IMR-90 (cell line): ENCODE results near the gene RANBP9.

ENCODE experiments used
- BHLHE40 ChIP-seq: fragments of 150-350 bp; IDR thresholded peaks from 2 replicates; pipeline ENCODE4 v1.6.1; 2016; ENCODE audit warnings: mild to moderate bottlenecking, low read depth, low read length
- CTCF ChIP-seq: conservative IDR thresholded peaks from 2 replicates; pipeline ENCODE4 v1.5.1; 2012; ENCODE audit warnings: mild to moderate bottlenecking, low read depth, low read length, improper control_type of control experiment
- FOS ChIP-seq: fragments of 150-350 bp; IDR thresholded peaks from 2 replicates; pipeline ENCODE4 v1.6.1; 2016; ENCODE audit warnings: low read depth, low read length
- MAZ ChIP-seq: IDR thresholded peaks from 2 replicates; pipeline ENCODE4 v1.6.1; 2012; ENCODE audit warnings: low read depth, mild to moderate bottlenecking, low read length, improper control_type of control experiment, moderate library complexity, borderline replicate concordance
- POLR2A ChIP-seq: IDR thresholded peaks from 2 replicates; pipeline ENCODE4 v1.6.1; 2012; ENCODE audit warnings: mild to moderate bottlenecking, low read depth, low read length
- RAD21 ChIP-seq: IDR thresholded peaks from 2 replicates; pipeline ENCODE4 v1.6.1; 2012; ENCODE audit warnings: low read length, improper control_type of control experiment
- RCOR1 ChIP-seq: IDR thresholded peaks from 2 replicates; pipeline ENCODE4 v1.6.1; 2012; ENCODE audit warnings: mild to moderate bottlenecking, low read length, improper control_type of control experiment; ENCODE audit not compliant: insufficient replicate concordance
- RFX5 ChIP-seq: IDR thresholded peaks from 2 replicates; pipeline ENCODE4 v1.8.0; 2012; ENCODE audit warnings: low read depth, mild to moderate bottlenecking, low read length, moderate library complexity
- USF2 ChIP-seq: fragments of 150-350 bp; IDR thresholded peaks from 2 replicates; pipeline ENCODE4 v1.6.1; 2017; ENCODE audit warnings: mild to moderate bottlenecking, antibody characterized with exemption, low read length, low read depth

GRCh38 chr6:13591205-13591921 is 120.3 kb downstream of the RANBP9 start:
- TF ChIP-seq CTCF (no peak), POLR2A (no peak), FOS (no peak), RAD21 (no peak), RCOR1 (no peak), BHLHE40 (no peak), RFX5 (no peak), USF2 (no peak), MAZ (no peak)
